HG03175 (cell line): ENCODE data around the gene EIPR1.
"Not testable (repeated sequence)": the region's sequence is repeated elsewhere in the genome, so short reads cannot be mapped to it uniquely, and the experiment has no call there.

Experiments
- ATAC-seq: cut with Tn5 transposase; IDR thresholded peaks from one replicate; pipeline ENCODE4 v1.9.1; 2021; ENCODE audit warnings: mild to moderate bottlenecking, moderate library complexity; ENCODE audit not compliant: unreplicated experiment

Gene EIPR1

DNA sequence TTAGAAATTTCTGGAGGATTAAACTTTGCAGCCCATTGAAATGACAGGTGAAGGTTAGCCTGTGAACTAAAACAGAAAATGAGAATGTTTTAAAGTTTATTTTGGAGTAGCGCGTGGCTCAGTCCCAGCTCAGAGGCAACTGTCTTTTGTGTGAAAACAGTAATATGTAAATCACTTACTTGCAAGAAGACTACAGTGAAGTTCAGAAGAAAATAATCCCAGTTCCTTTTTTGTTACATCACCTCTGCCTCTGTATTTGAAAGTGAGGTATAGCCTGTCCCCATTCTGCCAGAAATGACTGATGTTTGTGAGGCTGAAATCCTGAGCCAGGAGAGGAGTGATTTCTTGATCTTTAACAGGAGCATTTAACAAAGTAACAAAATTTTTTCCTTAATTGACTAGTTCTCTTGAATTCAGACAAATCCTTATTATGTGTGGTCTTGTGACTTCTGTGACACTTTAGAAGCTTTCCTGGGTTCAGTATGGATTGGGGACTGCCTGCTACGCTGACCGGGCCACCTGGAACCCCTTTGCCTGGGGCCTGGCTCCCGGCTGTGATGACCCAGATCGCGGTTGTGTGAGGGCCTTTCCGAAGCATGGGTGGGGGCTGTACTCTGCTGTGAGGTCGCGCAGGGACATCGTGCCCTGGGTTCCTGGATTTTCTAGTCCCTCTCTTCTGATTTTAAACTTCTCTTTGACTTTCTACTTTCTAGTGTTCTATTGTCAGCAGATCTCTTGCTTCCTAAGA, 26.1 kb upstream of the EIPR1 start:
- peak; percentile 99 for ATAC-seq

GRCh38 chr2:3399829-3400228, 22.2 kb upstream of the EIPR1 start:
- no peak for ATAC-seq

DNA sequence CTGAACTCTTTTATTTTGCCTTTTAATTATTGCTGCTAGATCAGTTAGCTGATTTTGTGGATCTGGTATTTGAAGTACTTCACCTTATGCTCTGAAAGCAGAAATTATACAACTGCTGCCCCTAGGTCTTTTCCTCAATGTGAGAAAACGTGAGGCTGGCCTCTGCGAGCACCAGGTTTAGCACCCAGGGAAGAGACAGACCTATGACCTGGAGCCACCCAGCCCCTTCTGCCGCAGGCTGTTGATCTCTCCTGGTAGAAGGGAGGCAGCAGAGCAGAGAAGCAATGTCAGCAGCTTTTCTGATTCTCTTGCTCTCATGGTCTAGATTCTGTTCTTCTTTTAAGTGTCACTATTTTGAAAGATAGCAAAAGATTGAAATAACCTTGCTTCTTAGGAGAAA, 21.8 kb upstream of the EIPR1 start:
- ATAC-seq, result no peak

GRCh38 chr2:3398857-3399256, 21.2 kb upstream of the EIPR1 start:
- no peak for ATAC-seq

DNA sequence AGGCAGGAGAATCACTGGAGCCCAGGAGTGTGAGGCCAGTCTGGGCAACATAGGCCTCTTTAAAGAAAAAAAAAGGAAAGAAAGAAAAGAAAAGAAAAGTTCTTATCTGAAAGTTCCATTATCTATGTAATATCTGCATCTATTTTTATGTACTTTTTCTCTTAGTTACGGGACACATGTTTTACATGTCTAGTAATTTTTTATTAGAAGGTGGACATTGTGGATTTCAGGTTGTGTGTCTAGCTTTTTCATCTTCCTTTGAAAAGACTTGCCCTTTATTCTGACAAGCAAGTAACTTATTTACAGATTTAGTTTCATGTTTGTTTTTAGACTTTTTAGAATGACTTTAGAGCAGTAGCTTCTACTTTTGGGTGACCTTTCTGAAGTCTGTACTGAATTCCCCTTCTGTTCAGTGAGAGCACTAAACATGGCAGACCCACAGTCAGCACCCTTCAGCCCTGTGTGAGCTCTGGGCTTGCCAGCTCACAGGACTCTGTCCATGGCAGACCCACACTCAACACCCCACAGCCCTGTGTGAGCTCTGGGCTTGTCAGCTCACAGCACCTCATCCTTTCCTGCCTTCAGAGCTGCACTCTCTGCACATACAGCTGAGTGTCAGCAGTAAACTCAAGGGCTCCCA, 19.4 kb upstream of the EIPR1 start:
- ATAC-seq, result no peak

GRCh38 chr2:3392216-3392615, 14.6 kb upstream of the EIPR1 start:
- no peak for ATAC-seq

- ATAC-seq, result no peak
These were observed 12.4 kb upstream of the EIPR1 start for GRCh38 chr2:3390041-3390440.

DNA sequence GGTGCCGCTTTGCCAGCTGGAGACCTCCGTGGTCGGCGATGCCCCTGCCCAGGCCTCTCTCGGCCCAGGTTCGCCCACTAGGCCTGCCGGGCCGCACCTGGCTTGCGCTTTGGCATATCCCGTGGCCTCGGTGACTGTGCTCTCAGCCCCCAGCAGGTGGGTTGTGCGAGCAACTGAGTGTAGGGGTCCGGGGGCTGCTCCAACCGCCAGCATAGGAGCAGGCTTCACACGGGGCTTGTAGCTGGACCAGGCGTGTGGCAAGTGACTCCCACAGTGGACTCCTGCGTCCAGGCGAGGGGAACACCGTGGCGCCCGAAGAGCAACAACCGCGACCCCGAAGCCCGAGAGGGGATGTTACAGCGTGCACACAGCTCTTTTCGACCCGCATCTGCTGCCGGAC, 11.6 kb upstream of the EIPR1 start:
- no peak for ATAC-seq

- ATAC-seq, result no peak
These were observed 10.8 kb upstream of the EIPR1 start for GRCh38 chr2:3388412-3388738.

- ATAC-seq, result no peak
These were observed 10.2 kb upstream of the EIPR1 start for GRCh38 chr2:3387644-3388411.

- no peak for ATAC-seq
These were observed 9.4 kb upstream of the EIPR1 start for GRCh38 chr2:3387011-3387410.

DNA sequence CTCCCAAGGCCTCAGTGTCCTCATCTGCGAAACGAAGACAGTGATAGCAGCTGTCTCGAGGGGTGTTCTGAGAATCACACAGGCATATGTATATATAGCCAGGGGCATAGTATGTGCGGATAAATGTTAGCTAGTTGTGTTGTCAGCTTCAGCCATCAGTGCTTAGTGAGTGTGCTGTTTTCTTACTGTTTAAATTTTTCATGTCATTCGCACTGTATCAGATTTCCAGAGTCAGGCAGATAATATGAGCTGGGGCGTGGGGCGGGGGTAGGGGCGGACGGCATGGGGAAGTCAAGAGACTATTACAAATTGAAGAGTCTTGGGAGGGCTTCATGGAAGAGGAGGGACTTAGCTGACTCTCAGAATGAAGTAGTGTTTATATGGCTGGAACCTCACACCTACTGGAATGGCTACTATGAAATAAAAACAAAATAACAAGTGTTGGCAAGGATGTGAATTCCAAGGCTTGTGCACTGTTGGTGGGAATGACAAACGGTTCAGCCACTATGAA, 8.9 kb upstream of the EIPR1 start:
- no peak for ATAC-seq

DNA sequence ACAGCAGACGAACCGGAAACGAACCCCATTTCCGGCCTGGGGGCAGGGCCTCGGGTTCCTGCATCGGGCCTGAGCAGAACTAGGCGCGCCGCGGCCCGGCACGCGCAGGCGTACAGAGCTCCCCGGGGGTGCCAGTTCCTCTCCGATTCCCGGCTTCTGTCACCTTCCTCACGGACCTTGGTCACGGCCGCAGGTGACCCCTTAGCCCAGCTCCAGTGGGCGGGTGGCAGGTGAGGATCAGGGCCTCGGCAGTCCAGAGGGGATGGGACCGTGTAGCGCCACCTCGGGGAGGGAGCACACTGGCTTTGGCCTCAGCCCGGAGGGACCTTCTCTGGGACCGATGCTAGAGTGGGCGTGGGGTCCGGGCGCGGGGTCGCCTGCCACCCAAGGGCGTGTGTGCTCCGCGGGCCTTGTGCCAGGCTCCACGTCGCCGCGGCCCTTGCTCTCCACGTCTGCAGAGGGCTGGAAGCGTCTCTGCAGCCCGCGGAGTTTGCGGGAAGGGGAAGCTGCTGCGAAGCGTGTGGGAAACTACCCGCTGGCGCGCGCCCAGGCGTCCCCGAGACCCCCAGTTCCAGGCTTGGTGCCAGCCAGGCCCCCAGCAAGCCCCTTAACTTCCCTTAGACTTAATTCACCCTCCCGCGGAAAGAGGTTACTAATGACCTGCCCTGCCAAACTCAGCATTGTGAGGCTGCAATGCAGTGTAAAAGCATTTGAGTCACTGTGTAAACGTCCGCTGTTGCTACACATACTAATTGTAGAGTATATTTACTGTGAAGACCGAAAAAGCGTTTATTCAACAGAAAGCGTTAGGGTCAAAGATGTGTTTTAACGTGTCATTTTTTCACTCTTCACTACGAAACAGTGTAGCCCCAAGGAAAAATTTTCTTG, 2.3 kb upstream of the EIPR1 start, which contains the start of gene TRAPPC12:
TRAPPC12 (plus strand) TSS at position 48 of the 888 bp plus-strand sequence. CDS start 7,930 bp downstream, outside the sequence.
- ATAC-seq, result peak; percentile 74

DNA sequence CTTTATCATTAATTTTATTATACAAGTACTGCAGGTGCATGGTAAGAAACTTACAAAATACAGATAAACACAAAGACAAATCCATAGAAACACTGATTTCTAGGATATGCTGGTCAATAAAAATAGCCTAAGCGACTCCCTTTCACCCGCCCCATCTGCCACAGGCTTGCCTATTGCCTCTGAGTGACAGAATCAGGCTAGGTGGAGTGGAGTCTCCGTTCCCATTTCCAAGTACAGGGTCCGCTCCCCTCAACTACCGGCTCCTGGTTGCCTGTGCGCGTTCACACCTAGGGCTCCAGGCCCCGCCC, 1.7 kb upstream of the EIPR1 start:
- no peak for ATAC-seq

GRCh38 chr2:3377279-3377611, 373 bp downstream of the EIPR1 start:
- peak; percentile 24 for ATAC-seq

GRCh38 chr2:3376821-3377220, 797 bp downstream of the EIPR1 start:
- no peak for ATAC-seq

DNA sequence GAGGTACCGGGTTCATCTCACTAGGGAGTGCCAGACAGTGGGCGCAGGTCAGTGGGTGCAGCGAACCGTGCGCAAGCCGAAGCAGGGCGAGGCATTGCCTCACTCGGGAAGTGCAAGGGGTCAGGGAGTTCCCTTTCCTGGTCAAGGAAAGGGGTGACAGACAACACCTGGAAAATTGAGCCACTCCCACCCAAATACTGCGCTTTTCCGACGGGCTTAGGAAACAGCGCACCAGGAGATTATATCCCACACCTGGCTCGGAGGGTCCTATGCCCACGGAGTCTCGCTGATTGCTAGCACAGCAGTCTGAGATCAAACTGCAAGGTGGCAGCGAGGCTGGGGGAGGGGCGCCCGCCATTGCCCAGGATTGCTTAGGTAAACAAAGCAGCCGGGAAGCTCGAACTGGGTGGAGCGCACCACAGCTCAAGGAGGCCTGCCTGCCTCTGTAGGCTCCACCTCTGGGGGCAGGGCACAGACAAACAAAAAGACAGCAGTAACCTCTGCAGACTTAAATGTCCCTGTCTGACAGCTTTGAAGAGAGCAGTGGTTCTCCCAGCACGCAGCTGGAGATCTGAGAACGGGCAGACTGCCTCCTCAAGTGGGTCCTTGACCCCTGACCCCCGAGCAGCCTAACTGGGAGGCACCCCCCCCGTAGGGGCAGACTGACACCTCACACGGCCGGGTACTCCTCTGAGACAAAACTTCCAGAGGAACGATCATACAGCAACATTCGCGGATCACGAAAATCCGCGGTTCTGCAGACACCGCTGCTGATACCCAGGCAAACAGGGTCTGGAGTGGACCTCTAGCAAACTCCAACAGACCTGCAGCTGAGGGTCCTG, 8.1 kb downstream of the EIPR1 start:
- ATAC-seq, result not testable (repeated sequence)

GRCh38 chr2:3368261-3368722, 9.3 kb downstream of the EIPR1 start:
- ATAC-seq, result no peak

- ATAC-seq, result no peak
These were observed 12.4 kb downstream of the EIPR1 start for GRCh38 chr2:3365219-3365618.
